SK-N-MC (cell line): ENCODE measurements around the gene CSF2.

Source experiments
- EZH2 ChIP-seq: fragments of 200-600 bp; sonication (generic); IDR thresholded peaks from one replicate; pipeline ENCODE4 v1.6.1; 2017; ENCODE audit warnings: antibody characterized with exemption
- POLR2AphosphoS5 ChIP-seq: IDR thresholded peaks from 2 replicates; pipeline ENCODE4 v1.6.1; 2012; ENCODE audit warnings: mild to moderate bottlenecking, low read depth, low read length, borderline replicate concordance

DNA sequence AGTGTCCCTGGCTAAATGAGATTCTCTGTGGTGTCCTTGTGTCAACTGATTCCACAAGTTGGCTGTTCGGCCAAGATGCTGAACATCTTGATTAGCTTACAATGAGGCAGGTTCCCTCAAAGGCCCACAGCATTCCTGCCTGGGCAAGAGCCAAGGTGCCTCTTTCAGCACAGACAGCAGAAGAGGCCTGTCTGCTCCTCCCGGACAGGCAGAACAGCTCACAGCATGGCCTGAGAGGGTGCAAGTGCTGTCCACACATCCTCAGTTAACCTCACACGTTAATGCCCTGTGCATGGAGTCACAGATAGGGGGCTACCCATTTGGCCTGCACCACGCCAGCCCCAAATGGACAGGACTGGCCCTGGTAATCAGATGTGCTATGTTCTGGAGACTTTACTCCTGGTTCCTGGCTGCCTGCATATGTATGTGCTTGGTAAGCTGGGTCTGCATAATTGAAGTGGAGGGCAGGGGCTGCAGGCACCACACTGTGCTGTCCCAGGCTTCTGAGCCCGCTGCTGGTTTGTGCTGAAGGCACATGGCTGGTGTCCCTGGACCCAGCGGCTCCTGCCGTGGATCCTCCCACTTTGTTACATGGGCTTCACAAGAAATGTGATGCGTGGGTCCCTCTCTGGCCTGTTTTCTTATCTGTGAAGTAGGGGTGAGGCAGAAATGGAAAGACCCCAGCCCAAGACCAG, 8.9 kb downstream of the CSF2 start:
- TF ChIP-seq POLR2AphosphoS5 (no peak), EZH2 (no peak)
